ENCODE measurements around the gene PCID2. TPM values are rescaled to one million over a fixed set of nuclear protein-coding genes. Genes with fewer than 3 reads are reported as not detected.

Gene PCID2
- total and polyA plus RNA-seq, 2 experiments from 2014 or later, result 79.6 to 107 TPM

GRCh38 chr13:113145496-113145895 lies 63.0 kb downstream of the PCID2 start:
- TF ChIP-seq REST (IDR thresholded peaks at IDR 0.05; ENCODE audit: unreplicated experiment) (no peak), ZNF331 (CRISPR knock-in tag; IDR thresholded peaks at IDR 0.05; ENCODE audit: low read depth) (no peak), POLR2AphosphoS5 (IDR thresholded peaks at IDR 0.05; ENCODE audit: low read depth) (no peak), STAT1 (IDR thresholded peaks at IDR 0.05; ENCODE audit: unreplicated experiment) (no peak), ZNF462 (CRISPR knock-in tag; IDR thresholded peaks at IDR 0.05) (no peak), EZH2phosphoT487 (IDR thresholded peaks at IDR 0.05; ENCODE audit: unreplicated experiment) (no peak)
- no peaks in the 10 kb centered on the region for H3K36me3 ChIP-seq (ENCODE audit: insufficient read depth)
- no peaks in the 10 kb centered on the region for H3K4me1 ChIP-seq (ENCODE audit: insufficient read depth)
- H2AFZ ChIP-seq, result no peak overlapping the region
- Mint-ChIP-seq H3K27me3 (ENCODE audit: insufficient read depth, low read depth, poor library complexity) (no peaks in the 10 kb centered on the region), H3K9me3 (no peaks in the 10 kb centered on the region), H3K4me3 (no peak overlapping the region), H3K27ac (no peak overlapping the region), H3K36me3 (ENCODE audit: low read depth) (no peaks in the 10 kb centered on the region), H3K4me1 (no peaks in the 10 kb centered on the region; the same call in 2 of the 3 replicates)
- no peak overlapping the region for H3K27ac ChIP-seq (ENCODE audit: low read depth)
- H3K4me3 ChIP-seq, result no peak overlapping the region
- no peaks in the 10 kb centered on the region for H3K27me3 ChIP-seq (ENCODE audit: insufficient read depth)
- no peaks in the 10 kb centered on the region for H3K9me2 ChIP-seq (ENCODE audit: insufficient read depth)
- no peak for ATAC-seq
- no peaks in the 10 kb centered on the region for H3K79me2 ChIP-seq (replicated peaks; ENCODE audit: insufficient read depth)
- H4K20me1 ChIP-seq (replicated peaks; ENCODE audit: insufficient read depth), result no peaks in the 10 kb centered on the region
- no peaks in the 10 kb centered on the region for H3F3A ChIP-seq (replicated peaks; ENCODE audit: low read depth)
- H3K4me2 ChIP-seq, result no peak overlapping the region
- no peak for DNase-seq (ENCODE audit: low spot score)
